ENCODE results near the gene DENR. TPM values are rescaled to one million over a fixed set of nuclear protein-coding genes. Genes with fewer than 3 reads are reported as not detected.

DENR gene
- total RNA-seq, 1 donor from 2014 or later: 29.1 TPM

DNA sequence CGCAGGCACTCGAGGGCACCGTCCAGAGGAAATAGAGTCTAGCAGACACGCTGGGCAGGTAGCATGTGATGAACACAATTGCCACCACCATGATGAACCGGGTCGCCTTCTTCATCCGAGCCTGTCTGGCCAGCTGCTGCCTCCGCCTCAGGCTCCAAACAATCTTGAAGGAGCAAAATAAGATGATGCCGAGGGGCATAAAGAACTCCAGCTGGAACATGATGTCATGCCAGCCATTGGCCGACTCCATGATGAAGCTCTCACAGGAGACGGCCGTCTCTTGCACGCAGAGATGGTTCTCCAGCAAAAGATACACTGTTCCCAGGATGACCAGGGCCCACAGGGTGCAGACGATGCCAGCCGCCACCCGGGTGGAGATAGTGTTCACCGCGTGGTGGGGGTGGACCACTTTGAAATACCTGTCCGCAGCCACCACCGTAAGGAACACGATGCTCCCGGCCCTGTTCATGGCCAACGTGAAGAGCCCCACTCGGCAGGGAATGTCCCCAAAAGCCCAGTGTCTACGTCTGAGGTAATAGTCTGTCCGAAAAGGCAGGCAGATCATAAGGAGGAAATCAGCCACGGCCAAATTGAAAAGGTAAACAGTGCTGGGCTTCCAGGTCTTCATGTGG is 22.9 kb upstream of the DENR start:
- H3K36me3 ChIP-seq: no peaks in the 10 kb centered on the region
- no peak overlapping the region for H3K27ac ChIP-seq
- intact Hi-C loops (cut with DNase I): no loop called here
- H3K27me3 ChIP-seq: no peaks in the 10 kb centered on the region
- DNase-seq (no peak), ATAC-seq (no peak)
- H3K4me3 ChIP-seq: no peak overlapping the region
- no peaks in the 10 kb centered on the region for H3K9me3 ChIP-seq
- TF ChIP-seq, protein P1, sequence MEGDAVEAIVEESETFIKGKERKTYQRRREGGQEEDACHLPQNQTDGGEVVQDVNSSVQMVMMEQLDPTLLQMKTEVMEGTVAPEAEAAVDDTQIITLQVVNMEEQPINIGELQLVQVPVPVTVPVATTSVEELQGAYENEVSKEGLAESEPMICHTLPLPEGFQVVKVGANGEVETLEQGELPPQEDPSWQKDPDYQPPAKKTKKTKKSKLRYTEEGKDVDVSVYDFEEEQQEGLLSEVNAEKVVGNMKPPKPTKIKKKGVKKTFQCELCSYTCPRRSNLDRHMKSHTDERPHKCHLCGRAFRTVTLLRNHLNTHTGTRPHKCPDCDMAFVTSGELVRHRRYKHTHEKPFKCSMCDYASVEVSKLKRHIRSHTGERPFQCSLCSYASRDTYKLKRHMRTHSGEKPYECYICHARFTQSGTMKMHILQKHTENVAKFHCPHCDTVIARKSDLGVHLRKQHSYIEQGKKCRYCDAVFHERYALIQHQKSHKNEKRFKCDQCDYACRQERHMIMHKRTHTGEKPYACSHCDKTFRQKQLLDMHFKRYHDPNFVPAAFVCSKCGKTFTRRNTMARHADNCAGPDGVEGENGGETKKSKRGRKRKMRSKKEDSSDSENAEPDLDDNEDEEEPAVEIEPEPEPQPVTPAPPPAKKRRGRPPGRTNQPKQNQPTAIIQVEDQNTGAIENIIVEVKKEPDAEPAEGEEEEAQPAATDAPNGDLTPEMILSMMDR (IDR thresholded peaks at IDR 0.05): no peak
- H3K4me1 ChIP-seq: no peaks in the 10 kb centered on the region

GRCh38 chr12:122730215-122731014 is 22.2 kb upstream of the DENR start, which contains the start of gene HCAR1:
TSS of gene HCAR1 (minus strand) at chr12:122730844. CDS start at chr12:122730339, 505 bp downstream.
- Histone ChIP-seq H3K9me3 (no peaks in the 10 kb centered on the region), H3K4me3 (peak within 1 kb of the TSS; percentile 19), H3K4me1 (no peaks in the 10 kb centered on the region), H3K36me3 (no peaks in the 10 kb centered on the region), H3K27ac (no peak within 1 kb of the TSS), H3K27me3 (no peaks in the 10 kb centered on the region)
- intact Hi-C loops (cut with DNase I): no loop called here
- ATAC-seq: peak; percentile 59
- TF ChIP-seq, protein P1 (IDR thresholded peaks at IDR 0.05): no peak
- DNase-seq: no peak

DNA sequence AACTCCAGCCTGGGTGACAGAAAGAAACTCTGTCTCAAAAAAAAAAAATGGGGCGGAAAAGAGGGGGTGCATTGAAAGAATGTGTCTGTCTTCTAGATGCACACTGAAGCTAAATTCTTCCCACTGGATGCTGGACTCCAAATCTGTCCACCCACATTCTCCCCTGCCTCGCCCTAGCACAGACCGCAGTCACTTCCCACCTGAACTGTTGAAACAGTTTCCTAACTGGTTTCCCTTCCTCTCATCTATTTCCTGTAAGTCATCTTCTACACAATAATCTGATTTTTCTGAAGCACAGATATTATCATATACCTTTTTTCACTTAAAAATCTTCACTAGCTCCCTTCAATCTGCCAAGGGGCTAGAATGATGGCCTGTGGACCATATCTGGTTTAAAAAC is 20.5 kb upstream of the DENR start:
- ATAC-seq: peak; percentile 52

GRCh38 chr12:122732611-122733010 is 20.0 kb upstream of the DENR start:
- intact Hi-C loops (cut with DNase I): no loop called here
- Histone ChIP-seq H3K4me1 (no peaks in the 10 kb centered on the region), H3K9me3 (no peaks in the 10 kb centered on the region), H3K4me3 (no peak overlapping the region), H3K27me3 (no peaks in the 10 kb centered on the region), H3K36me3 (no peaks in the 10 kb centered on the region), H3K27ac (no peak overlapping the region)
- ATAC-seq (no peak), DNase-seq (no peak)
- TF ChIP-seq, protein P1 (IDR thresholded peaks at IDR 0.05): no peak

More for the DNA sequence above, 20.5 kb upstream of the DENR start:
- no peak for DNase-seq
- no peaks in the 10 kb centered on the region for H3K9me3 ChIP-seq
- intact Hi-C loops (cut with DNase I): no loop called here
- no peaks in the 10 kb centered on the region for H3K4me1 ChIP-seq
- no peak overlapping the region for H3K4me3 ChIP-seq
- H3K27me3 ChIP-seq: no peaks in the 10 kb centered on the region
- TF ChIP-seq, protein P1 (IDR thresholded peaks at IDR 0.05): no peak
- no peaks in the 10 kb centered on the region for H3K36me3 ChIP-seq
- H3K27ac ChIP-seq: no peak overlapping the region

GRCh38 chr12:122738571-122738970 is 14.1 kb upstream of the DENR start:
- Histone ChIP-seq H3K4me1 (no peaks in the 10 kb centered on the region), H3K27me3 (no peaks in the 10 kb centered on the region), H3K36me3 (no peaks in the 10 kb centered on the region), H3K27ac (no peak overlapping the region), H3K9me3 (no peaks in the 10 kb centered on the region), H3K4me3 (no peak overlapping the region)
- no peak for ATAC-seq
- intact Hi-C loops (cut with DNase I): no loop called here
- TF ChIP-seq, protein P1 (IDR thresholded peaks at IDR 0.05): no peak
- DNase-seq: no peak
